Activated T-helper 9 cell treated with anti-CD3 and anti-CD28 coated beads, Interleukin-2, amount 50 U/mL, for 16 hours (primary cell): ENCODE data around the gene PSMD14.
"Not testable (repeated sequence)": the region's sequence is repeated elsewhere in the genome, so short reads cannot be mapped to it uniquely, and the experiment has no call there.

Source experiments
- DNase-seq: peaks from one replicate; pipeline ENCODE4 v3.0.0-alpha.2; 2020; ENCODE audit warnings: low read depth

The PSMD14 gene

GRCh38 chr2:161308178-161308955 is at the start of gene PSMD14:
Gene PSMD14, plus strand, starts transcription at chr2:161308425. Its CDS starts 10,401 bp downstream, at chr2:161318826.
- peak; percentile 82 for DNase-seq

- DNase-seq, result no peak
These were observed 42.4 kb upstream of the PSMD14 start for GRCh38 chr2:161265874-161266273.

- DNase-seq, result no peak
These were observed 39.1 kb upstream of the PSMD14 start for GRCh38 chr2:161269111-161269510.

- no peak for DNase-seq
These were observed 35.0 kb upstream of the PSMD14 start for GRCh38 chr2:161273038-161273760.

DNA sequence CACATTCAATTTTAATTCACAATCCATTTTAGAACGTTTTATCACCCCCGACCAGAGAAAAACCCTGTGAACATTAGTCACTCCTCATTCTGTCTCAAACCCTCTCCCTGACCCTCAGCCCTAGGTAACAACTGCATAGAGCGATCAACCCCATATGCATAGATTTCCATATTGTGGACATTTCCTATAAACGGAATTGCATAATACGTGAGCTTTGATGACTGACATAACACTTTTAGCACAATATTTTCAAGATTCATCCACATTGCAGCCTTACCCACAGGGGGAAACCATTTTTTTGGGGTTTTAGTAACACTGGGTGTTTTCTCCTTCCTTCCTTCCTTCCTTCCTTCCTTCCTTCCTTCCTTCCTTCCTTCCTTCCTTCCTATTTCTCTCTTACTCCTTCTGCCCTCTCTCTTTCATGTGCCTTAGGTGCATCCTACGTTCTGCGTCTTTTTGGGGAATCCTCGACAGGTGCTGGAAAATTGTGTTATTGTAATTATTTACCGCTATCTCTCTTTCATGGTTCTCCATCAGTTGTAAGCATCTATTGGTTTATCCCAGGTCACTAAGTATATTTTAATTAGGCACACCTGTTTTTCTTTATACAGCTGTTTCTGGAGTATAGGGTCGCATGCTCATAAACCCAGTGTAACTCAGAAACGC is 29.5 kb upstream of the PSMD14 start:
- DNase-seq, result not testable (repeated sequence)

DNA sequence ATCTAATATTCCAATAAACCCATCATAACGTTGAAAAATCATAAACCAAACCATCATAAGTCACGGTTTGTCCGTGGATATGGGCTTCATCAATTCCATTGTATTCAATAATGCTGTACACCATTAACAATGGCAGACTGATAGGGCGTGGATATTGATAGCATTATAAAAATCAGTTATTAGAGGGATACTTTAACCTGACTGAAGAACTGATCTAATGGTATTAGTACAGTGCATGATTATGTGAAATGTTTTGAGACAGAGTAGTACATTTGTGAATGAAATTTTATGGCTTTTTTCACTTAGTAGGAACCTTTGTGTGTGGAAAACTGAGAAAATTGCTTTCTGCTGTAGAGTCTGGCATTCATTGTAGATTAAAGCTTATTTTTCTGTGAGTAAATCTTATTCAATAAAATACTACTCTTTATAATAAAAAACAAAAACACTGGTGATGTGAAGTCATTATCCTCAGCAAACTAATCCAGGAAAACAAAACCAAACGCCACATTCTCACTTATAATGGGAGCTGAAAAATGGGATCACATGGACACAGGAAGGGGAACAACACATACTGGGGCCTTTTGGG is 28.9 kb upstream of the PSMD14 start:
- DNase-seq, result not testable (repeated sequence)

- peak; percentile 26 for DNase-seq
These were observed 27.3 kb upstream of the PSMD14 start for GRCh38 chr2:161280906-161281323.

DNA sequence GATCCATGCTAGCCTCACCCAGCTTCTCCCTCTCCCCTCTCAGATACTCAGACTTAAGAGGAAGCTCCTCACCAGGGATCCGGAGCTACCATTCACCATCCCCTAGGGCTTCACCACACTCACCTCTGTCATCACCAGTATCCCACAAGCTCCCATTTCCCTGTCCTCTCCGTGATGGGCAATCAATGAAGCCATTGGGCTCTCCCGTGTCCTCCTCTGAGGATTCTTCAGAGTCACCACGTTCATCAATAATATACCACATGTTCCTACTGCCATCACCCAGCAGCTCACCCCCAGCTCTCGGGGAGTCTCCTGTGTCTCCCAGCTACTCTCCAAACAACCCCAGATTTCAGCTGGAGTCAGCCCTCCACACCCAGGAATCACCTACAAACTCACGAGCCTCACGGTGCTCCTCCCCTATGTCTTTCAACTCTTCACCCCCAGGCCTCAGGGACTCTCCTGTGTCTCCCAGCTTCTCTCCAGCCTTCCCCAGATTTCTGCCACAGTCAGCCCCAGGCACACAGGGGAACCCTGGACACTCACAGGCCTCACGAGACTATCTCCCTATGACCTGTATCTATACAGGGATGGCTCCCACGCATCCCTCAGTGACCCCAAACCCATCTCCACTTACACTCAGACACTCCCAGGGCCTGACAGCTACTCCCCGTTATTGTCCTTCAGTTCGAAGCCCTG is 26.5 kb upstream of the PSMD14 start:
- not testable (repeated sequence) for DNase-seq

DNA sequence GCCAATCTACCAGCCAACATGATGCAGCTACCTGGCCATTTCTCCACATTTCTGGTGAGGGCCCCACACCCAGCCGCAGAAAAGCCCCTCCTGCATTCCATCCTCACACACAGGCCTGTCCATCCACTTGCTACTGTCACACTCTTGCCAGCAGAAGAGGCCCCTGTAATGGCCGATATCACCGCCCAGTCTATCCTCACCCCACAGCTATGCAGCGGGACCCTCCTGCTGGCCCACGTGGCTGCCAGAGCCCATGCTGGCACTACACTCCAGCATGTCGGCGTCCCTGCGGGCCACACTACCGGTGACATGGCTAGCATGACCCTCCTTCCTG is 25.9 kb upstream of the PSMD14 start:
- not testable (repeated sequence) for DNase-seq

DNA sequence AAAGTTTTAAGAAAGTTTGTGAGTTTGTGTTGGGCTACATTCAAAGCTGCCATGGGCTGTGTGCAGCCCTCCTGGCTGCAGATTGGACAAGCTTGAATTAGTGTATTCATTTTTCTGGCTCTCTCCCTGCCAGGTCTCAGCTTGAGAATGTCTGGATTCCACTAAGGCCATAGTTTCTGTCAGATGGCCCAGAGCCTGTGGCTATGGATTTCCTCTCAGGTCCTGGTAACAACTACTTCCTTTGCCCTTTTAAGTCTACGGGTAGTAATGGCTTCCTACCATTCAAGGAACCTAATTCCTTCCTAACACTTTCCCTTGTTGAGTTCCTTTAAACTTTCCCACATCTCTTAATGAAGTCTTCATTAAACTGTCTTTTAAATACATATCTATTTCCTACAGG is 24.3 kb upstream of the PSMD14 start:
- no peak for DNase-seq

GRCh38 chr2:161303535-161304050 is 4.6 kb upstream of the PSMD14 start:
- DNase-seq, result no peak

GRCh38 chr2:161306919-161307318 is 1.3 kb upstream of the PSMD14 start:
- DNase-seq, result no peak

GRCh38 chr2:161307676-161308075 is 549 bp upstream of the PSMD14 start:
- DNase-seq, result no peak

DNA sequence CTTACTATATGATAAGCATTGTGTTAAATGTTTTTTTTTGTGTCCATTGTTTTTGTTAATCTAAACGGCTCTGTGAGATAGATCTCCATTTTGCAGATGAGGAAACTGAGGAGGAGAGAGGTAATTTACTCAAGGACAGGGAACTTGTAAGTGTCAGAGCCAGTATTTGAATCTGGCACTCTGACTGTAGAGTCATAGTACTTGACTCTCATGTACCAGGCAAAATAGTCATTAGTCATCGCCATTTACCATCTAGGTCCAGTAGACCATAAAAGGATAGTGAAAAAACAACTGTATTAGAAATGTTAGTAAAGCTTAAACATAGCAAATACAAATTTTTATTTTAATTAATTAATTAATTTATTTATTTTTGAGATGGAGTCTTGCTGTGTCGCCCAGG is 4.8 kb downstream of the PSMD14 start:
- DNase-seq, result no peak

DNA sequence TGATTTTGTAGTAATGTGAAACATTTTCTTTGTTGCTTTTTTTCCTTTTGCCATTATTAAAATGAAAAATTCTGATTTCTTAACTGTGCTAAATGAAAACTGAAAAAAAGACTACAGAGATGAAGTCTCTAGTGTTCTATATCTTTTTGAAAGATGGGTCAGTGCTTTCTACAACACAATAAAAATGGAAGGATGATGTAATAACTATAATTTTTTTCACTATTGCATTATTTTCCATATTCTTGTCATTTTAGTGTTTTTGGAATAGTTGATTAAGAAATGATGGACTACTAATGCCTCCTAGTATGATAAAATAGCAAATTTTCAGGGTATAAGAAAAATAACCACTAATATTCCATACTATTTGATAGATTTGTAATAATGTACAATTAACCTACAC is 7.2 kb downstream of the PSMD14 start:
- DNase-seq, result no peak

- DNase-seq, result no peak
These were observed 8.5 kb downstream of the PSMD14 start for GRCh38 chr2:161316701-161317100.

- no peak for DNase-seq
These were observed 13.9 kb downstream of the PSMD14 start for GRCh38 chr2:161321944-161322648.

DNA sequence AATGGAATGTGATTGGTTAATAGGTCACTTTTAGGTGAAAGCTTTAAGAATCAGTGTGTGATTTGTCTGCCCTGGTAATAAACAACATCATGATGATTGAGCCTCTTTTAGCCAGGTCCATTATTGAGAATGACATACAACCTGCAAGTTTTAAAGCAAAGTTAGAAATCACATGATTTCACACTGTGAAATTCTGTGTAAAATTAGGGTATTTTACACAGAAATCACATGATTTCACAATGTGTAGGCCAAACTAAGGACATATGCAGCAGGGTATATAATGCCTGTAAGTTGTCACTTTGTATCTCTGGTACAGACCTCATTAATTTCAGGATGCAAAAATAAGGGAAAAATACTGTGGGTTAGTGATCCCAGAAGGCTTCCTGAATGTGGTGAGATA is 16.7 kb downstream of the PSMD14 start:
- no peak for DNase-seq

DNA sequence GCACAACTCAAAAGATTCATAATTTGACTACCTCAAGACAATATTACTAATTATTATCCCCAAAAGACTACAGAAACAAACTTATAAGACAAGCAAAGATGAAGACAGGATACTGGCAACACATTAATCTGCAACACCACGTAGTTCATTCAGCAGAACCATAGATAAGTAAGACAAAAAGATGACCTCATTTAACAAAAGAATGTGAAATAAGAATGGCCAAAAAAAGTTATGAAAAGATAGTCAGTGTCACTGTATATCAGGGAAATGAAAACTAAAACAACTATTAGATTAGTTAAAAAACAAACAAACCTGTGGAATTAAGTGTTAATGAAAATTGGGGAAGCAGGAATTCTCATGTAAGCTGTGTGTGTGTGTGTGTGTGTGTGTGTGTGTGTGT is 19.4 kb downstream of the PSMD14 start:
- DNase-seq, result no peak

GRCh38 chr2:161332371-161332967 is 24.2 kb downstream of the PSMD14 start:
- DNase-seq, result no peak

- no peak for DNase-seq
These were observed 27.4 kb downstream of the PSMD14 start for GRCh38 chr2:161335626-161336025.
